Measurements from ENCODE around the gene PRKD1.

GRCh38 chr14:29554335-29554734 is 373.3 kb downstream of the PRKD1 start:
- TF ChIP-seq, protein P1, sequence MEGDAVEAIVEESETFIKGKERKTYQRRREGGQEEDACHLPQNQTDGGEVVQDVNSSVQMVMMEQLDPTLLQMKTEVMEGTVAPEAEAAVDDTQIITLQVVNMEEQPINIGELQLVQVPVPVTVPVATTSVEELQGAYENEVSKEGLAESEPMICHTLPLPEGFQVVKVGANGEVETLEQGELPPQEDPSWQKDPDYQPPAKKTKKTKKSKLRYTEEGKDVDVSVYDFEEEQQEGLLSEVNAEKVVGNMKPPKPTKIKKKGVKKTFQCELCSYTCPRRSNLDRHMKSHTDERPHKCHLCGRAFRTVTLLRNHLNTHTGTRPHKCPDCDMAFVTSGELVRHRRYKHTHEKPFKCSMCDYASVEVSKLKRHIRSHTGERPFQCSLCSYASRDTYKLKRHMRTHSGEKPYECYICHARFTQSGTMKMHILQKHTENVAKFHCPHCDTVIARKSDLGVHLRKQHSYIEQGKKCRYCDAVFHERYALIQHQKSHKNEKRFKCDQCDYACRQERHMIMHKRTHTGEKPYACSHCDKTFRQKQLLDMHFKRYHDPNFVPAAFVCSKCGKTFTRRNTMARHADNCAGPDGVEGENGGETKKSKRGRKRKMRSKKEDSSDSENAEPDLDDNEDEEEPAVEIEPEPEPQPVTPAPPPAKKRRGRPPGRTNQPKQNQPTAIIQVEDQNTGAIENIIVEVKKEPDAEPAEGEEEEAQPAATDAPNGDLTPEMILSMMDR (IDR thresholded peaks at IDR 0.05) = no peak
- no peak for TF ChIP-seq POLR2AphosphoS5 (IDR thresholded peaks at IDR 0.05)
